Measurements from ENCODE around the gene SLC23A3.

SLC23A3 gene

GRCh38 chr2:219175928-219176817 is 6.3 kb upstream of the SLC23A3 start:
- no peak for DNase-seq

- DNase-seq, result no peak
Measured at GRCh38 chr2:219175486-219175885, 5.7 kb upstream of the SLC23A3 start.

- no peak for DNase-seq
Measured at GRCh38 chr2:219174801-219175200, 5.0 kb upstream of the SLC23A3 start.

- DNase-seq, result no peak
Measured at GRCh38 chr2:219174146-219174545, 4.3 kb upstream of the SLC23A3 start.

GRCh38 chr2:219173176-219173575 is 3.3 kb upstream of the SLC23A3 start:
- DNase-seq, result no peak

- DNase-seq, result no peak
Measured at GRCh38 chr2:219172231-219173154, 2.7 kb upstream of the SLC23A3 start.

GRCh38 chr2:219171231-219171651 is 1.4 kb upstream of the SLC23A3 start:
- peak; percentile 76 for DNase-seq

GRCh38 chr2:219168932-219169331 is 897 bp downstream of the SLC23A3 start:
- no peak for DNase-seq

GRCh38 chr2:219168526-219168925 is 1.3 kb downstream of the SLC23A3 start:
- DNase-seq, result no peak

- no peak for DNase-seq
Measured at GRCh38 chr2:219167997-219168396, 1.8 kb downstream of the SLC23A3 start.

- DNase-seq, result no peak
Measured at GRCh38 chr2:219165058-219165911, 4.5 kb downstream of the SLC23A3 start.

GRCh38 chr2:219163156-219163555 is 6.7 kb downstream of the SLC23A3 start:
- DNase-seq, result no peak

- DNase-seq, result no peak
Measured at GRCh38 chr2:219161097-219161496, 8.7 kb downstream of the SLC23A3 start.

- peak; percentile 97 for DNase-seq
Measured at GRCh38 chr2:219160186-219161017, 9.4 kb downstream of the SLC23A3 start, which contains the start of gene NHEJ1. TSS of gene NHEJ1 (minus strand) at chr2:219160815. CDS start at chr2:219158362, 2,453 bp downstream.

GRCh38 chr2:219159771-219160185 is 10.1 kb downstream of the SLC23A3 start:
- DNase-seq, result no peak

- DNase-seq, result no peak
Measured at GRCh38 chr2:219158586-219158985, 11.2 kb downstream of the SLC23A3 start.

- no peak for DNase-seq
Measured at GRCh38 chr2:219158025-219158424, 11.8 kb downstream of the SLC23A3 start.

GRCh38 chr2:219157396-219157795 is 12.4 kb downstream of the SLC23A3 start:
- no peak for DNase-seq

GRCh38 chr2:219155054-219155644 is 14.7 kb downstream of the SLC23A3 start:
- DNase-seq, result peak; percentile 94

GRCh38 chr2:219149667-219150066 is 20.2 kb downstream of the SLC23A3 start:
- DNase-seq, result no peak

- DNase-seq, result no peak
Measured at GRCh38 chr2:219142329-219142728, 27.5 kb downstream of the SLC23A3 start.

Data from eye (tissue), 1 donor.